HepG2 (cell line): ENCODE measurements around the gene RAB40C.

Source experiments
- JUND ChIP-seq: sonication (generic); formaldehyde crosslinking; IDR thresholded peaks from 2 replicates; pipeline ENCODE4 v1.8.0; 2022; ENCODE audit warnings: mild to moderate bottlenecking, missing genetic modification reagents
- ZFP36 ChIP-seq: fragments of 150-350 bp; IDR thresholded peaks from 2 replicates; pipeline ENCODE4 v1.6.1; 2018; ENCODE audit warnings: borderline replicate concordance, low read length, low read depth; ENCODE audit not compliant: partially characterized antibody
- ZFP82 ChIP-seq: sonication (generic); formaldehyde crosslinking; IDR thresholded peaks from 2 replicates; pipeline ENCODE4 v1.5.1; 2020; ENCODE audit warnings: mild to moderate bottlenecking, missing genetic modification reagents, borderline replicate concordance
- ZKSCAN1 ChIP-seq: fragments of 150-350 bp; IDR thresholded peaks from 2 replicates; pipeline ENCODE4 v1.6.1; 2014; ENCODE audit warnings: low read length
- ZNF615 ChIP-seq: sonication (generic); formaldehyde crosslinking; IDR thresholded peaks from 2 replicates; pipeline ENCODE4 v1.5.0; 2020; ENCODE audit warnings: mild to moderate bottlenecking, missing genetic modification reagents, borderline replicate concordance
- TF ChIP-seq, protein P1 (sequence below): sonication (generic); formaldehyde crosslinking; IDR thresholded peaks from 2 replicates; pipeline ENCODE4 v1.5.0; 2020; ENCODE audit warnings: mild to moderate bottlenecking, missing genetic modification reagents
- TF ChIP-seq, protein P2 (sequence below): sonication (generic); formaldehyde crosslinking; IDR thresholded peaks from 2 replicates; pipeline ENCODE4 v1.4.0; 2020; ENCODE audit warnings: missing genetic modification reagents

DNA sequence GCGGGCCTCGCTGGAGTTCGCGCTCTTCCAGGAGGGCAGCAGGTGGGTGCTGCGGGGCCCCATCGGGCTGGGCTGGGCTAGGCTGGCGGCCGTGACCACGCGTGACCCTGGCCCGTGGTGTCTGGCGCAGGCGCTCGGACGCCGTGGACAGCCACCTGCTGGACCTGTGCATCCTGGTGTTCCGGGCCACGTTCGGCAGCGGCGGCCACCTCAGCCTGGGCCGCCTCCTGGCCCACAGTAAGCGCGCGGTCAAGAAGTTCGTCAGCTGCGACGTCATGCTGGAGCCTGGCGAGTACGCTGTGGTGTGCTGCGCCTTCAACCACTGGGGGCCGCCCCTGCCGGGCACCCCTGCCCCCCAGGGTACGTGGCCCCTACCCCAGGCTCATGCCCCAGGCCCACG, 37.7 kb upstream of the RAB40C start:
- TF ChIP-seq, protein P1, sequence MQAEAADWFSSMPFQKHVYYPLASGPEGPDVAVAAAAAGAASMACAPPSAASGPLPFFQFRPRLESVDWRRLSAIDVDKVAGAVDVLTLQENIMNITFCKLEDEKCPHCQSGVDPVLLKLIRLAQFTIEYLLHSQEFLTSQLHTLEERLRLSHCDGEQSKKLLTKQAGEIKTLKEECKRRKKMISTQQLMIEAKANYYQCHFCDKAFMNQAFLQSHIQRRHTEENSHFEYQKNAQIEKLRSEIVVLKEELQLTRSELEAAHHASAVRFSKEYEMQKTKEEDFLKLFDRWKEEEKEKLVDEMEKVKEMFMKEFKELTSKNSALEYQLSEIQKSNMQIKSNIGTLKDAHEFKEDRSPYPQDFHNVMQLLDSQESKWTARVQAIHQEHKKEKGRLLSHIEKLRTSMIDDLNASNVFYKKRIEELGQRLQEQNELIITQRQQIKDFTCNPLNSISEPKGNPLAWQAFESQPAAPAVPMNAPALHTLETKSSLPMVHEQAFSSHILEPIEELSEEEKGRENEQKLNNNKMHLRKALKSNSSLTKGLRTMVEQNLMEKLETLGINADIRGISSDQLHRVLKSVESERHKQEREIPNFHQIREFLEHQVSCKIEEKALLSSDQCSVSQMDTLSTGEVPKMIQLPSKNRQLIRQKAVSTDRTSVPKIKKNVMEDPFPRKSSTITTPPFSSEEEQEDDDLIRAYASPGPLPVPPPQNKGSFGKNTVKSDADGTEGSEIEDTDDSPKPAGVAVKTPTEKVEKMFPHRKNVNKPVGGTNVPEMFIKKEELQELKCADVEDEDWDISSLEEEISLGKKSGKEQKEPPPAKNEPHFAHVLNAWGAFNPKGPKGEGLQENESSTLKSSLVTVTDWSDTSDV (CRISPR knock-in tag): no peak
- TF ChIP-seq ZKSCAN1 (no peak), ZFP36 (no peak), ZNF615 (no peak), JUND (no peak), ZFP82 (CRISPR knock-in tag) (no peak)
- TF ChIP-seq, protein P2, sequence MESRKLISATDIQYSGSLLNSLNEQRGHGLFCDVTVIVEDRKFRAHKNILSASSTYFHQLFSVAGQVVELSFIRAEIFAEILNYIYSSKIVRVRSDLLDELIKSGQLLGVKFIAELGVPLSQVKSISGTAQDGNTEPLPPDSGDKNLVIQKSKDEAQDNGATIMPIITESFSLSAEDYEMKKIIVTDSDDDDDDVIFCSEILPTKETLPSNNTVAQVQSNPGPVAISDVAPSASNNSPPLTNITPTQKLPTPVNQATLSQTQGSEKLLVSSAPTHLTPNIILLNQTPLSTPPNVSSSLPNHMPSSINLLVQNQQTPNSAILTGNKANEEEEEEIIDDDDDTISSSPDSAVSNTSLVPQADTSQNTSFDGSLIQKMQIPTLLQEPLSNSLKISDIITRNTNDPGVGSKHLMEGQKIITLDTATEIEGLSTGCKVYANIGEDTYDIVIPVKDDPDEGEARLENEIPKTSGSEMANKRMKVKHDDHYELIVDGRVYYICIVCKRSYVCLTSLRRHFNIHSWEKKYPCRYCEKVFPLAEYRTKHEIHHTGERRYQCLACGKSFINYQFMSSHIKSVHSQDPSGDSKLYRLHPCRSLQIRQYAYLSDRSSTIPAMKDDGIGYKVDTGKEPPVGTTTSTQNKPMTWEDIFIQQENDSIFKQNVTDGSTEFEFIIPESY (CRISPR knock-in tag): no peak
